Measurements from ENCODE around the gene COL4A6. TPM values are rescaled to one million over a fixed set of nuclear protein-coding genes. Genes with fewer than 3 reads are reported as not detected.

The COL4A6 gene
- total RNA-seq, 4 donors from 2014 or later = 0.27 to 1.5 (median 1.1) TPM

- TF ChIP-seq POLR2A (IDR thresholded peaks at IDR 0.05) = no peak
- TF ChIP-seq CTCF (IDR thresholded peaks at IDR 0.05) = no peak
- no peaks in the 10 kb centered on the region for H3K4me1 ChIP-seq
- no peak overlapping the region for H3K4me3 ChIP-seq (replicated peaks in 1 of 3)
- no peak overlapping the region for H3K27ac ChIP-seq
- H3K27me3 ChIP-seq = no peaks in the 10 kb centered on the region
- DNase-seq = no peak
- intact Hi-C loops (cut with DNase I) = no loop called here
- H3K36me3 ChIP-seq = no peaks in the 10 kb centered on the region
- no peaks in the 10 kb centered on the region for H3K9me3 ChIP-seq
Observed at GRCh38 chrX:108114541-108114940, 323.7 kb downstream of the COL4A6 start.

Other genes with a start within 250 kb of the COL4A6 start
- 10 to 100 TPM; 32.8 to 60.9 (median 47.3) TPM for gene COL4A5, start 1.4 kb upstream of the COL4A6 start, total RNA-seq

Measured in thyroid gland (tissue), 4 donors.